GM18909 (cell line): Measurements from ENCODE around the gene CAPZA2.
"Not testable (repeated sequence)": the region's sequence is repeated elsewhere in the genome, so short reads cannot be mapped to it uniquely, and the experiment has no call there.

ENCODE experiments used
- ATAC-seq: cut with Tn5 transposase; IDR thresholded peaks from one replicate; pipeline ENCODE4 v1.9.1; 2021; ENCODE audit warnings: mild to moderate bottlenecking; ENCODE audit not compliant: unreplicated experiment, poor library complexity

CAPZA2 gene

GRCh38 chr7:116952635-116953371, 90.4 kb downstream of the CAPZA2 start:
- peak; percentile 22 for ATAC-seq

- peak; percentile 42 for ATAC-seq
These were observed 91.1 kb downstream of the CAPZA2 start, which contains the start of gene ST7 for GRCh38 chr7:116953372-116953905. Gene ST7, plus strand, starts transcription at chr7:116953501. Its CDS starts 40 bp downstream, at chr7:116953541.

DNA sequence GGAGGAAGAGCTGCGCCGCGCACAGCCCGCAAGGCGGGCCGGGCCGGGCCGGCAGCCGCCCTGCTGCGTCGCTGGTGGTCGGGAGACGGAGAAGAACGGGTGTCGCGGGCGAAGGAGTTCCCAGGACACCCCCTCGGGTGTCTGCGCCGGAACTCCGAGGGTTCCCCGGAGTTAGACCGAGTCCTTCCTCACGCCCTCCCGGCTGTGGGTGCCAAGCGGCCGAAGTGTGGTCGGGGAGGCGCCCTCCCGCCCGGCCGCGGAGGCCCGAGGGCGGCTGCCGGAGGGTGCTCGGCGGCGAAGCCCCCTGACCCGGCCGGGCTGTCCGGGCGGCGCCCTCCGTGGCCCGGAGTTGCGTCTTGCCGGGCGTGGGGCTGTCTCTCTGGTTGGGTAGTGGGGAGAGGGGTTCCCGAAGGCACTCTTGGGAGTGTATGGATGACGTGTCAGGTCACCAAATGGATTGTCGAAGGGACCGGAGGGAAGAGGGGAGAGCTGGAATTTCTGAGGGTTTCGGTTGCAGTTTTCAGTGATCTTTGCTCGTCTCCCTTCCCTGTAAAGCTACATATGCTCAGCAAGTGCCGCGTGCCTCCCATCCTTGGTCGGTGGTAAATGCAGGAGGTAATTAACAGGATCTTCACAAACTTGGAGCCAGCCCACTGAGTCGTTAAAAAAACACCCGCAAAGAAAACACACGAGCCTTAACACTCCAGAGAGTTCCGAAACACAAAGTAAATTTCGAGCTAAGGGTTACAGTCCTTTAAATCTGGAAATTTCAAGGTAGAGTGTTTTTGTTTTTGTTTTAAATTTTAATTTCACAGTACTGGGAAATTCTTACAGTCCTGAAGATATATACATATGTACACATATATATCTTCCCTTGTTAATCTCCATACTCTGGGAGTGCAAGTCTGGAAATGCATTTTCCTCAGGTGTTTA, 91.8 kb downstream of the CAPZA2 start:
- ATAC-seq, result peak; percentile 18

- ATAC-seq, result no peak
These were observed 93.0 kb downstream of the CAPZA2 start for GRCh38 chr7:116955340-116955739.

GRCh38 chr7:116955801-116956476, 93.6 kb downstream of the CAPZA2 start:
- ATAC-seq, result peak; percentile 81

DNA sequence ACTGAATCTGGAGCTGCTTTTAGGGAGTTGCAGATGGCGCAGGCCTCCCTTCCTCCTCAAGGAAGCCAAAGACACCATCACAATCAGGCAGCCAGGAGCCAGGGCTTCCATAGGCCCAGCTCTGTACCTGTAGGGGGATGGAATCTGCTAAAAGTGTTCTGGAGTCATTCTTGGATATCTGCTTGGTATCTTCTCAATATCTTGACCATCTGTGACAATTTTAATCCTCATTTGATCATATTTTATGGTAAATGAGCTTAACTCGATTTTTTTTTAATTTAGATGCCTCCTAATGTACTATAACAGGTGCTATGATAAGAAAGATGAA, 94.1 kb downstream of the CAPZA2 start:
- ATAC-seq, result no peak

DNA sequence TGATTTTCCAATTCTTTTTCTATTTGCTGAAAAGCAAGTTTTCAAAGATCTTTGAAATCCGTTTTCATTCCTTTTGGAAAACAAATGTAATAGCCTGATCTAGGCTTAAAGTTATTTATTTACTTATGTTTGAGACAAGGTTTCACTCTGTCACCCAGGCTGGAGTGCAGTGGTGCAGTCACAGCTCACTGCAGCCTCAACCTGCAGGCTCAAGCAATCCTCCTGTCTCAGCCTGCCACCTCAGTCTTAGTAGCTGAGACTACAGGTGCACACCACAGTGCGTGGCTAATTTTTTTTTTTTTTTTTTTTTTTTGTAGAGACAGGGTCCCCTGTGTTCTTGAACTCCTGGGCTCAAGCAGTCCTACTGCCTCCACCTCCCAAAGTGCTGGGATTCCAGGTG, 95.5 kb downstream of the CAPZA2 start:
- ATAC-seq, result peak; percentile 54

- not testable (repeated sequence) for ATAC-seq
These were observed 99.7 kb downstream of the CAPZA2 start for GRCh38 chr7:116961966-116962673.

GRCh38 chr7:116963234-116963633, 100.8 kb downstream of the CAPZA2 start:
- peak; percentile 45 for ATAC-seq

GRCh38 chr7:116966601-116967000, 104.2 kb downstream of the CAPZA2 start:
- no peak for ATAC-seq

DNA sequence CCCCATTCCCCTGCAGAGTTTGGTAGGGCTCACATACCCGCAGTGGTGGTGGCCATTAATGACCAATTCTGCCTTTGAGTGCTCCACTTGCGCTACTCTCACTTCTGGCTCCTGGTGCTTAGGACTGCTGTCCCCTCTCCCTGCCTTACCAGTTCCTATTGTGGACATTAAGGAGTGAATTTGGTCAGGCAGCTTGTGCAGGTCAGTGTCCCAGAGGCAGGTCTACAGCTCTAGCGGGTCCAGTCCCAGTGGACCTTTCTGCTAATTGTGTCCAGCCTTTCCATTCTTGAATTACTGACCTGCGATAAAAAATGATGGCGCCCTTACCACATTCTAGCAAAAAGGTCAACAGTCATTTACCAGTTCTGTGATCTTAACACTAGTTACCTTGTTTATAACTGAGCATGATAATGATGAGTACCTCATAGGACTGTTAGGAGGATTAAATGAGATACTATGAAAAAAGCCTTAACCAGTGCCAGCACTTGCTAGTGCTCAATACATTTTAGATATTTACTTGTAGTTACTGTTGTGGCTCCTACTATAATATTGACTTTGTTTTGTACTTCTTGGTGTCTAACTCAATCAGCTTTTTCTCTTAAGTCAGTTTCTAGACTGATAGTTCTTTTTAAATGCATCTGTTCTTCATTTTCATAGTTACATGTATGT, 105.0 kb downstream of the CAPZA2 start:
- no peak for ATAC-seq

DNA sequence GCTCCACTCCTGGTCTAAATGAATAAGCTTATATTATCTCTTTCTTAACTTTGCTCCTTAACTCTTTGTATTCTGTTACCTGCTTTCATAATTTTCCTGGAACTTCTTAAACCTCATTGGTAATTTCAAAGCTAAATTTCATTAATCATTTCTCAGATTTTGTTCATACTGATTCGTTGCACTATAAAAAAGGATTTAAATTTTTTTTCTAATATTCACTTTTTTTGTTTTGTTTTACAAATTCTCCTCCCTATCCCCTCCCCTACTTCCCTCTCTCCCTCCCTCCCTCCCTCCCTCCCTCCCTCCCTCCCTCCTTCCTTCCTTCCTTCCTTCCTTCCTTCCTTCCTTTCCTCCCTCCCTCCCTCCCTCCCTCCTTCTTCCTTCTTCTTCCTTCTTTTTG, 105.6 kb downstream of the CAPZA2 start:
- no peak for ATAC-seq

DNA sequence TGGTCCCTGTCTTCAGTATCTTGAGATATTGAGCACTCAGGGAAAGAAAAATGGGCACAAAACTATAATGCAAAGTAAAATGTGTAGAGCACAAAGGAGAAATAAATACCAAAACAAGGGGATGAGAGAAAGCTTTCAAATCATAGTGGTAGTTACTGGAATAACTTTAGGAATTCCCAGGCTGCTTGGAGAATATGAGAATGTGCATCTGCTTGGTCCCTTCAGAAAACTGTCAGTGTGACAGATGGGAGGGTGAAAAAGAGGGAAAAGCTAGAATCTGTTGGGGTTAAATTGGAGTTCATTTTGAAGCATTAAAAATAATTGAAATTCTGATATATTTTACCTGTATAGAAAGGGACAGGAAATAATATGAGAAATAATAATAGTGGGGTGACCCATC, 106.2 kb downstream of the CAPZA2 start:
- ATAC-seq, result no peak

DNA sequence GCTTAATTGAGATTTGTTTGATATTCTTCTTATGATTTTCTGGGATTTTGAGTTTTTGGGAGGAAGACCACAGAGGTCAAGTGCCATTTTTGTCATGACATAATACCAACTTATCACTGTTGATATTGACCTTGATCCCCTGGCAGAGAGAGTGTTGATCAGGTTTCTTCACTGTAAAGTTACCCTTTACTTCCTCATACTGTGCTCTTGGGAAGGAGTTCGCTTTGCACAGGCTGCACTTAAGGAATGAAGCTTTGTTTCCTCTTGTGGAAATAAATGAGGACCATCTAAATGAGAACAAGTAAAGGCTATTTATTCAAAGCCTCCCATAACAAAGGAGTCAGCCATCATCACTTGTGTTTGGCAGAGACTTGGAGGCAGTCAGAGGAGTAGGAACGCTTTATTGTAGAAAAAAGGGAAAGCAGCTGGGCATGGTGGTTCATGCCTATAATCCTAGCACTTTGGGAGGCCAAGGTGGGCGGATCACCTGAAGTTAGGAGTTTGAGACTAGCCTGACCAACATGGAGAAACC, 107.0 kb downstream of the CAPZA2 start:
- ATAC-seq, result no peak

GRCh38 chr7:116970238-116970910, 108.0 kb downstream of the CAPZA2 start:
- peak; percentile 76 for ATAC-seq

GRCh38 chr7:116971153-116971552, 108.8 kb downstream of the CAPZA2 start:
- ATAC-seq, result not testable (repeated sequence)
